Nucleus accumbens (tissue), 56 donors: ENCODE measurements around the gene RAPGEF5.
A peak's percentile ranks its signal among the peaks of the same experiment; 100 is the strongest.
"Not testable (repeated sequence)": the region's sequence is repeated elsewhere in the genome, so short reads cannot be mapped to it uniquely, and the experiment has no call there.

Experiments used
- DNase-seq, 56 donors: peaks; one replicate each; lab custom pipeline; 2025; lab: John Stamatoyannopoulos, UW

Gene RAPGEF5

GRCh38 chr7:22109761-22110160 is 247.2 kb downstream of the RAPGEF5 start:
- peak in 45 of 56 donors; percentile 7 to 84 (median 57) for DNase-seq

- peak in 55 of 56 donors; percentile 6 to 93 (median 81) for DNase-seq
Observed at GRCh38 chr7:22108151-22108845, 248.7 kb downstream of the RAPGEF5 start.

GRCh38 chr7:22105550-22105949 is 251.4 kb downstream of the RAPGEF5 start:
- no peak for DNase-seq

GRCh38 chr7:22094413-22095342 is 262.3 kb downstream of the RAPGEF5 start:
- peak in 1 of 56 donors; percentile 31 for DNase-seq

- DNase-seq = no peak
Observed at GRCh38 chr7:22093936-22094335, 263.0 kb downstream of the RAPGEF5 start.

GRCh38 chr7:22093001-22093400 is 264.0 kb downstream of the RAPGEF5 start:
- no peak for DNase-seq

GRCh38 chr7:22090958-22091525 is 265.9 kb downstream of the RAPGEF5 start:
- DNase-seq = not testable (repeated sequence)

- no peak for DNase-seq
Observed at GRCh38 chr7:22090512-22090911, 266.4 kb downstream of the RAPGEF5 start.

- no peak for DNase-seq
Observed at GRCh38 chr7:22090107-22090506, 266.8 kb downstream of the RAPGEF5 start.

- no peak for DNase-seq
Observed at GRCh38 chr7:22088827-22089226, 268.1 kb downstream of the RAPGEF5 start.

GRCh38 chr7:22087861-22088260 is 269.1 kb downstream of the RAPGEF5 start:
- no peak for DNase-seq

GRCh38 chr7:22083704-22084240 is 273.2 kb downstream of the RAPGEF5 start:
- peak in 2 of 56 donors; percentile 9 to 11 for DNase-seq

GRCh38 chr7:22082886-22083703 is 273.9 kb downstream of the RAPGEF5 start:
- DNase-seq = peak; percentile 20 to 97 (median 86)

GRCh38 chr7:22082553-22082885 is 274.4 kb downstream of the RAPGEF5 start:
- DNase-seq = peak in 4 of 56 donors; percentile 57 to 79 (median 74)

GRCh38 chr7:22080219-22080618 is 276.7 kb downstream of the RAPGEF5 start:
- DNase-seq = not testable (repeated sequence)

GRCh38 chr7:22078872-22079271 is 278.1 kb downstream of the RAPGEF5 start:
- not testable (repeated sequence) for DNase-seq

GRCh38 chr7:22075561-22075960 is 281.4 kb downstream of the RAPGEF5 start:
- DNase-seq = no peak

- DNase-seq = no peak
Observed at GRCh38 chr7:22074897-22075296, 282.1 kb downstream of the RAPGEF5 start.
